GM13977 (cell line): ENCODE data around the gene ZNF423.

Experiments used
- DNase-seq: peaks from one replicate; pipeline ENCODE4 v3.0.0; 2012; ENCODE audit warnings: low spot score
- in situ Hi-C: fragments of 300-500 bp; cut with MboI; formaldehyde crosslinking; loops from one replicate; pipeline ENCODE4 v1.12.0; 2022; ENCODE audit warnings: low sequenced_read_pairs, low pct_unique_long_range_greater_than_20kb, mixed read lengths, inconsistent platforms; ENCODE audit not compliant: unreplicated experiment
- TF ChIP-seq, protein P1 (sequence below): IDR thresholded peaks from 2 replicates; pipeline ENCODE4 v1.5.1; 2012; ENCODE audit warnings: mild to moderate bottlenecking, control low read depth; ENCODE audit not compliant: insufficient read depth; ENCODE audit errors: extremely low read depth, missing control alignments

Gene ZNF423

GRCh38 chr16:49478107-49478506, 377.8 kb downstream of the ZNF423 start:
- TF ChIP-seq, protein P1, sequence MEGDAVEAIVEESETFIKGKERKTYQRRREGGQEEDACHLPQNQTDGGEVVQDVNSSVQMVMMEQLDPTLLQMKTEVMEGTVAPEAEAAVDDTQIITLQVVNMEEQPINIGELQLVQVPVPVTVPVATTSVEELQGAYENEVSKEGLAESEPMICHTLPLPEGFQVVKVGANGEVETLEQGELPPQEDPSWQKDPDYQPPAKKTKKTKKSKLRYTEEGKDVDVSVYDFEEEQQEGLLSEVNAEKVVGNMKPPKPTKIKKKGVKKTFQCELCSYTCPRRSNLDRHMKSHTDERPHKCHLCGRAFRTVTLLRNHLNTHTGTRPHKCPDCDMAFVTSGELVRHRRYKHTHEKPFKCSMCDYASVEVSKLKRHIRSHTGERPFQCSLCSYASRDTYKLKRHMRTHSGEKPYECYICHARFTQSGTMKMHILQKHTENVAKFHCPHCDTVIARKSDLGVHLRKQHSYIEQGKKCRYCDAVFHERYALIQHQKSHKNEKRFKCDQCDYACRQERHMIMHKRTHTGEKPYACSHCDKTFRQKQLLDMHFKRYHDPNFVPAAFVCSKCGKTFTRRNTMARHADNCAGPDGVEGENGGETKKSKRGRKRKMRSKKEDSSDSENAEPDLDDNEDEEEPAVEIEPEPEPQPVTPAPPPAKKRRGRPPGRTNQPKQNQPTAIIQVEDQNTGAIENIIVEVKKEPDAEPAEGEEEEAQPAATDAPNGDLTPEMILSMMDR: no peak

DNA sequence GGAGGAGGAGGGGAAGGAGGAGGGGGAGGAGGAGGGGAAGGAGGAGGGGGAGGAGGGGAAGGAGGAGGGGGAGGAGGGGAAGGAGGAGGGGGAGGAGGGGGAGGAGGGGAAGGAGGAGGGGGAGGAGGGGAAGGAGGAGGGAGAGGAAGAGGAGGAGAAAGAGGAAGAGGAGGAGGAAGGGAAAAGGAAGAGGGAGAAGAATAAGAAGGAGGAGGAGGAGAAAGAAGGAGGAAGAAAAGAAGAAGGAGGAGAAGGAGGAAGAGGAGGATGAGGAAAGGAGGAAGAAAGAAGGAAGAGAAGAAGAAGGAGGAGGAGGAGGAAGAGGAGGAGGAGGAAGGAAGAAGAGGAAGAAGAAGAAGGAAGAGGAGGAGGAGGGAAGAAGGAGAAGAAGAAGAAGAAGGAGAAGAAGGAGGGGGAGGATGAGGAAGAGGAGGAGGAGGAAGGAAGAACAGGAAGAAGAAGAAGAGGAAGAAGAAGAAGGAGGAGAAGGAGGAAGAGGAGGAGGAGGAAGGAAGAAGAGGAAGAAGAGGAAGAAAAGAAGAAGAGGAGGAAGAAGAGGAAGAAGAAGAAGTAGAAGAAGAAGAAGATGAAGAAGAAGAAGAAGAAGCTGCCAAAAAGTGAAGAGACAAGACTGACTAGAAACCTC, 378.5 kb downstream of the ZNF423 start:
- in situ Hi-C loops: no loop called here
- no peak for DNase-seq
- TF ChIP-seq, protein P1: no peak

More at GRCh38 chr16:49478107-49478506, 377.8 kb downstream of the ZNF423 start:
- no peak for DNase-seq
- in situ Hi-C loops: no loop called here

DNA sequence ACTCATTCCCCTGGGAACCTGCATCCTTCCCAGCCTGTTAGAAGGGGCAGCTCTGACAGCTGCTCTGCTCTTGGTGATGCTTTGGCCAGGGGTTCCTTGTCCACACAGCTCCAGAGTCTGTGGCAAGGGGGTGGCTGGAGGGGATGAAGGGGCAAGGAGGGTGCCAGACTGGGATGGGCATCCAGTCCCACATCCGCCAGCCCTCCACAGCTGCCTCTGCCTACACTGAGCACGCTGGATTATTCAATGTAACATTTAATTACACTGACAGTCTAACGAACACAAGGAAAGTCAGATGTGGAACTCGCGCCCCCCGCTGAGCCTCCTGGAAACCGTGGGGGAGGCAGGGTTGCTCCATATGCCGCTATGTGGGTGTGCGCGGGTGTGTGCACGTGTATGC, 381.2 kb downstream of the ZNF423 start:
- in situ Hi-C loops: no loop called here
- TF ChIP-seq, protein P1: no peak

DNA sequence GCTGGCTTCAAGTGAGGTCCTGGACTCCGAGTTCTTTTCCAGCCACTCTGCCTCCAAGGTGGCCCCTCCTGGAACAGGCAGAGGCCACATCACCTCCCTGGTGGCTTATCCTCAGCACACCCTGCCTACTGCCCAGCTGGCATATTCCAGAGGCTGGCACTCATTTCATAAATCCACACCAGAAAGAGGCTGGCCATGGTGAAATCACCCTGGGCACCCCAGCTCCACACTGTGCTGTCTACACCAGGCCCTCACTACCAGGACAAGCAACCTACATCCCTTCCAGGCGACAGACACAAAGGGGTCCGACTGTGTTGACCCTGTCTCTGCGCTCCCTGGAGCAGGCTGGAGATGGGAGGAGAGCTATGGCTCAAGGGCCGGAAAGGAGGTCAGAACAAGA, 382.1 kb downstream of the ZNF423 start:
- in situ Hi-C loops: no loop called here
- TF ChIP-seq, protein P1: no peak
- no peak for DNase-seq

More for the DNA sequence above, 381.2 kb downstream of the ZNF423 start:
- DNase-seq: no peak

- in situ Hi-C loops: no loop called here
- DNase-seq: no peak
- TF ChIP-seq, protein P1: no peak
Measured at GRCh38 chr16:49473131-49473530, 382.8 kb downstream of the ZNF423 start.

GRCh38 chr16:49472598-49472997, 383.3 kb downstream of the ZNF423 start:
- TF ChIP-seq, protein P1: no peak
- in situ Hi-C loops: no loop called here
- no peak for DNase-seq
